ENCODE measurements around the gene OR8D4. TPM values are rescaled to one million over a fixed set of nuclear protein-coding genes. Genes with fewer than 3 reads are reported as not detected.
"Not testable (repeated sequence)": the region's sequence is repeated elsewhere in the genome, so short reads cannot be mapped to it uniquely, and the experiment has no call there.

Gene OR8D4
- not detected in 2 replicates for total RNA-seq (2014; rRNA removed; shearing (Covaris generic))
- not detected in 2 replicates for polyA plus RNA-seq (2014; cell fraction: nucleus; rRNA removed)

DNA sequence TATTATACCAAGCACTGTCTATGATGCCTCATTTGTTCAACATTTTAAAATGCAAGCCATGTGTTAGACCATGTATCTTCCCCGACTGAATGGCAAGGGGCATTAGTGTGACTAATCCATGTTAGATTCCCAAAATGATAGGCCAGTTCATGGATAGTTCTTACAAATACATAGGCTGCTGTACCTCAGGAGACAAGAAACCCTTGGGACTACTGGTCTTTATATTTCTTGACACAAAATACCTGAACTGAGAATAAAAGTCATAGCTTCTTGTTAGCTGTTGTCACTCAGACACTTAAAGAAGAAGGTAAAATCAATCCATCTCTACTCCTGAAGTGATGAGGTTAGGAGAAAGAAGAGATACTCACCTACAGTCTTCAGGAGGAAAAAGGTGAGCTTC, at the start of gene OR8D4:
Gene OR8D4, plus strand, starts transcription at position 301 of the 400 bp plus-strand sequence. CDS start 4,265 bp downstream, outside the sequence.
- DNase-seq (ENCODE audit: extremely low read depth, low read depth), result no peak

- no peak for DNase-seq (ENCODE audit: extremely low read depth, low read depth)
These were observed 49.6 kb upstream of the OR8D4 start for GRCh38 chr11:123852321-123852720.

DNA sequence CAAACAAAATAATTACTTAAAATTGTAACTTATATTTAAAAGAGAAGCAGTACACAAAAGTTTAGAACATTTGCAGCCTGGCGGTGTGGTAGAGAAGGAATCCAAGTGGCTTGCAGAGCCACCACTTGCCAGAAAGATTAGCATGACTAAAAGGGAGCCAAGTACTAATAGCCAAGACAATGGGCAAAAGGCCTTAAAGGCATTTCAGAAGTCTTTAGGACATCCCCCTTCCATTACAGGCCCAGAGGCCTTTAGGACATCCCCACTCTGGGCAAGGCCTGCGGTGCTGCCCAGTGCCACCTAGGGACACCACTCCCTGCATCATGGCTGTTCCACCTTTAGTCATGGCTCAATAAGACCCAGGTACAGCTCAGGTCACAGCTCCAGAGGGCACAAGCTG, 48.9 kb upstream of the OR8D4 start:
- no peak for DNase-seq (ENCODE audit: extremely low read depth, low read depth)

DNA sequence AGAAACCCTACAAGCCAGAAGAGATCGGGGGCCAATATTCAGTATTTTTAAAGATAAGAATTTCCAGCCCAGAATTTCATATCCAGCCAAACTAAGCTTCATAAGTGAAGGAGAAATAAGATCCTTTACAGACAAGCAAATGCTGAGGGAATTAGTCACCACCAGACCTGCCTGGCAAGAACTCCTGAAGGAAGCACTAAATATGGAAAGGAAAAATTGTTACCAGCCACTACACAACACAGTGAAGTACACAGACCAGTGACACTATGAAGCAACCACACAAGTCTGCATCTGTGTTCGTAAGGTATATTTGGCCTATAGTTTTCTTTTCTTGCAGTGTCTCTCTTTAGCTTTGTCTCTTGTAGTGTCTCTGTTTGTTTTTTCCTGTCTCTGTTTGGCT, 45.5 kb upstream of the OR8D4 start:
- DNase-seq (ENCODE audit: extremely low read depth, low read depth), result no peak

GRCh38 chr11:123859731-123860130, 42.2 kb upstream of the OR8D4 start:
- DNase-seq (ENCODE audit: extremely low read depth, low read depth), result no peak

DNA sequence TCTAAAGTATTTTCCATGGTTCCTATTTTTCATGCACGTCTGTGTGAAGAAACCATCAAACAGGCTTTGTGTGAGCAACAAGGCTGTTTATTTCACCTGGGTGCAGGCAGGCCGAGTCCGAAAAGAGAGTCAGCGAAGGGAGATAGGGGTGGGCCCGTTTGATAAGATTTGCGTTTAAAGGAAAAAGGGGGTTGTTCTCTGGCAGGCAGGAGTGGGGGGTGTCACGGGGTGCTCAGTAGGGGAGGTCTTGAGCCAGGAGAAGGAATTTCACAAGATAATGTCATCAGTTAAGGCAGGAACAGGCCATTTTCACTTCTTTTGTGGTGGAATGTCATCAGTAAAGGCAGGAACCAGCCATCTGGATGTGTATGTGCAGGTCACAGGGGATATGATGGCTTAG, 36.7 kb upstream of the OR8D4 start:
- DNase-seq (ENCODE audit: extremely low read depth, low read depth), result not testable (repeated sequence)

DNA sequence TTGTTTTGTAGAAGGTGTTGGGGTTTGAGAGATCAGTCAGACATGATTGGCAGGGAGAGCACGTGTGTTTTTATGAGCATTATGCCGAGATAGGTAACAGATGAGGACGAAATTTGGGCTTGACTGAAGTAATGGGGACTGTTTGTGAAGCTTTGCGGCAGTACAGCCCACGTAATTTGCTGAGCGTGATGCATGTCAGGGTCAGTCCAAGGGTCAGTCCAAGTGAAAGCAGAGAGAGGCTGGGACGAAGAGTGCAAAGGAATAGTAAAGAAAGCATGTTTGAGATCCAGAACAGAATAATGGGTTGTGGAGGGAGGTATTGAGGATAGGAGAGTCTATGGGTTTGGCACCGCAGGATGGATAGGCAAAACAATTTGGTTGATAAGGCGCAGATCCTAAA, 34.2 kb upstream of the OR8D4 start:
- DNase-seq (ENCODE audit: extremely low read depth, low read depth), result not testable (repeated sequence)

DNA sequence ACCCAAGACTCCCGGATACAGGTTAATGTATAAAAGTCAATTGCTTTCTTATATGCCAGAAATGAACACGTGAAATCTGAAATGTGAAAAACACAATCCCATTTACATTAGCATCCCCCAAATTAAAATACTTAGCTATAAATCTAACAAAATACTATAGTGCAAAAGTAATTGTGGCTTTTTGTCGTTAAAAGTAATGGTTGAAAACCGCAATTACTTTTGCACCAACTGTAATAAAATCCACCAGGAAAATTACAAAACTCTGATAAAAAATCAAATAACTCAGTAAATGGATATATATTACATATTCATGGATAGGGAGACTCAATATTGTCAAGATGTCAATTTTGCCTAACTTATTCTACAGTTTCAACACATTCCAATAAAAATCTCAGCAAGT, 21.1 kb upstream of the OR8D4 start:
- DNase-seq (ENCODE audit: extremely low read depth, low read depth), result no peak

- no peak for DNase-seq (ENCODE audit: extremely low read depth, low read depth)
These were observed 16.4 kb upstream of the OR8D4 start, which contains the start of gene TMEM225 for GRCh38 chr11:123885570-123885969. Gene TMEM225, minus strand, starts transcription at chr11:123885670. Its CDS starts 245 bp downstream, at chr11:123885425.

DNA sequence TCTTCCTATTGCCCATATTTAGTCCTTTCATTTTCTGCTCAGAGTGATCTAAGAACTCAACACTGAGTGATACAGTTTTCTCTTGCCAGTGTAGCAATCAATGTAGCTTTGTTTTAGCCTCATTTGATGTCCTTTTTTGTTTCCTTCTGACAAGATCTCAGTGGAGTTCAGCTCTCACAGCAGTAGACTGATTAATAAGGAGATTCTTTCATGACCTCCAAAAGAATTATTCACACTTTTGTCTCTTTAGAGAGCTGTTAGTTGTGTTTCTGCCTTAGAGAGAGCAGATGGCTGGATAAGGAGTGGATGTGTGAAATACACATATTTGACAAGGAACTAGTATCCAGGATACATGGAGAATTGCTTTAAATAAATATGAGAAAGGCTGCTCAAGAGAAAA, 9.9 kb upstream of the OR8D4 start:
- no peak for DNase-seq (ENCODE audit: extremely low read depth, low read depth)

DNA sequence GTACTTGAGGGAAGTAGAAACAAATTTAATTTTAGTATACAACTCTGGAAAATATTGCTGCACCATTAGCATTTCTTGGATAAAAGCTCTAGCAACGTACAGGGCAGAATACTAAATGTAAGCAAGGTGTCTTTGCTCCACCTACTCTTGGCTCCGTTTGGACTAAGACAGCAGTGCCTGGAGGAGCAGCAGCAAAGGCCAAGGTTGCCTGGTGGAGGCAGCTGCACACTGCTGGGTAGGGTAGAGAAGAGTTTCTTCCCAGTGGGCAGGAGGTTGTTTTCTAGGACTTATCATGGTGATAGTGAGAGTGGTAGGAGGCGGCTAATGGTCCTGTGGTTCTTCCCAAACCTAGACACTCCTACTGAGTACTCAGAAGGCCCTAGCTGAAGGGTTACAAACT, 2.2 kb upstream of the OR8D4 start:
- DNase-seq (ENCODE audit: extremely low read depth, low read depth), result no peak

DNA sequence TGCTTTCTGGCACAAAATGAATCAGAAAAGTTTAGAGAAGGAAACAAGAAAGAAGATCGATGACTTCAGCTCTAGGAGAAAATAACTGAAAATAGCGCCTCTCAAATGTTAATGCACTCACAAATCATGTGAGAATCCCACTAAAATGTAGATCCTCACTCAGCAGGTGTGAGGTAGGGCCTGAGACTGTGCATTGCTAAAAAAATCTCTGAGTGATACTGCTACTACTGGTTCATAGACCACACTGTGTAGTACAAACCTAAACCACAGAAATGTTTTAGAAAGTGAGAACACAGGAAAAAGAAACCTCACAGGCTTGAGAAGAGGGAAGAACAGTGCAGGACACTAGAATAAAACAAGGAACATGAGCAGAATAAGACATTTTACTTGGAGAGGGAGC, 2.0 kb downstream of the OR8D4 start:
- DNase-seq (ENCODE audit: extremely low read depth, low read depth), result no peak

GRCh38 chr11:123904932-123905331, 3.0 kb downstream of the OR8D4 start:
- DNase-seq (ENCODE audit: extremely low read depth, low read depth), result no peak

DNA sequence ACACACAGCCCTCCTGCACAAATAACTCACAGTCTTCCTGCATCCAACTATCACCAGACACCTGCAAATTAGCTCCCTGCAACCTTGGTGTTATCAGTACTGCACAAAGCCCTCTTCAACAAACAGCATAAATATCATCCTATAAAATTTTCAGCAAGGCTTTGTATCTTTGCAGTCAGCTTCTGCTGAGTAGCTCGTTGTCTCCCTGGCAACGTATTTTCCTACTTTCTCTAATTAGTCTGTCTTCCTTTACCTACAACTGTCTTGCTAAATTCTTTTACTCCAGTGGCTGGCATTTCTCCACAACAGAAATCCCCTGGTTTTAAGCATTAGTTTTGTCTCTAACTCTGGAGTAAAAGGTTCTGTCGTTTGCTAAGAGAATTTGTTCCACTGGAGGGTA, 3.9 kb downstream of the OR8D4 start:
- no peak for DNase-seq (ENCODE audit: extremely low read depth, low read depth)

GRCh38 chr11:123920943-123921342, 19.0 kb downstream of the OR8D4 start:
- no peak for DNase-seq (ENCODE audit: extremely low read depth, low read depth)

GRCh38 chr11:123924027-123924426, 22.1 kb downstream of the OR8D4 start:
- DNase-seq (ENCODE audit: extremely low read depth, low read depth), result no peak

DNA sequence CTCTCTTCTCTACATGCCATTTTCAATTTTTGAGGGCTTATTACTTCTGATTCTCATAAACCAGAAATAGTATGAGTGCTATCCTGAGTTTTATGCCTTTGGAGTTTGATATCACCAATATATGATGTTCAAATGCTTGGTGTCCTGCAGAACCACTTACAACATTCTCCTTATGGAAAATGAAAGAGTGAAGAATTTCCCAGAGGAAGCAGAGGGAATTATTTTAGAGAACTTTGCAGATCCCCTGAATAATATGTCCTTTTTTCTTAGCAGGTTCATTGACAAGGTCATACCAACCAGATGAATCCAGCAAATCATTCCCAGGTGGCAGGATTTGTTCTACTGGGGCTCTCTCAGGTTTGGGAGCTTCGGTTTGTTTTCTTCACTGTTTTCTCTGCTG, 37.4 kb downstream of the OR8D4 start, which contains the start of gene OR4D5:
Gene OR4D5, plus strand, starts transcription at position 301 of the 400 bp plus-strand sequence. Its CDS starts 0 bp downstream, at position 301.
- DNase-seq (ENCODE audit: extremely low read depth, low read depth), result no peak

DNA sequence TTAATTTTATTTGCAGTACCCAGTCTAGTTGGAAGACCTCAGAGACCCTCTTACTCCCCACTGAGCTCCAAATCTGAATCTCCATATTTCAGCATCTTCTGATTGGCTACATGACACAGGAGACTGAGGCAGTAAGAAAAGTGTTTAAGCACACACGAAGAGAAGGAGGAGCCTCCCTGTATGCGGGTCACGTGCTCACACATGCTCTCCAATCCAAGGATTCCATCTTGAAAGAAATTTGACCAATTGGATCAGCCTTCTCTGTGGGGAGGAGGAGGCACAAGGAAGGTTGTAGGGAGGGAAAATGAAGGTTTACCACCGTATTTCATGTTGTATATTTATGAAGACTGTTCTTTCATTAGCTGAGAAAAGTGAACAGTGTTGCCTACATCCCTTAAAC, 40.4 kb downstream of the OR8D4 start:
- no peak for DNase-seq (ENCODE audit: extremely low read depth, low read depth)

DNA sequence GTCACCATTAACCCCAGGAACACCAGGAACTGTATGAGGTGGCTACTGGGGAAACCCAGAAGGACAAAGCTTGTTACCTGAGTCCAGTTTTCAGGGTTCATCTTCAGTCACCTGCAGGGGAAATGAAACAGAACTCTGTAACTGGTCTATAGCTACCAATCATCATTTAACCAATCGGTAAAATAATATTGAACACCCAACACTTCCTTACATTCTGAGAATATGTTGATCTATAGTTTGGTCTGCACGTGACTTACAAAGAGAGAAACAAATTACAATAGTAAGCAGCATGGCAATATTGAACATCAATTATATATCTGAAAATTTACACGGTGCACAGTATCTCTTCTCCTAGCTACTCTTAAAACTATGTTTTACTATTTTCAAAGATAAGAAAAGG, 41.8 kb downstream of the OR8D4 start, which contains the start of gene OR6T1:
Gene OR6T1, minus strand, starts transcription at position 101 of the 400 bp plus-strand sequence. Its CDS starts 0 bp downstream, at position 101.
- DNase-seq (ENCODE audit: extremely low read depth, low read depth), result no peak

- DNase-seq (ENCODE audit: extremely low read depth, low read depth), result no peak
These were observed 43.2 kb downstream of the OR8D4 start for GRCh38 chr11:123945132-123945531.

GRCh38 chr11:123956752-123957151, 54.8 kb downstream of the OR8D4 start:
- no peak for DNase-seq (ENCODE audit: extremely low read depth, low read depth)

All from NCI-H460 (cell line).